H9 (cell line): Measurements from ENCODE around the gene SOS1. TPM values are rescaled to one million over a fixed set of nuclear protein-coding genes. Genes with fewer than 3 reads are reported as not detected.

Experiments used
- DNase-seq: peaks from one replicate; pipeline ENCODE4 v3.0.0-alpha.2; 2017
- H2AFZ ChIP-seq: one replicate; pipeline ENCODE4 v1.6.1; 2013; ENCODE audit warnings: mild to moderate bottlenecking, low read length, control low read depth, moderate library complexity
- H2AK5ac ChIP-seq: 2 replicates; pipeline ENCODE4 v1.6.1; 2013; ENCODE audit warnings: low read length, control low read depth, mixed read lengths; ENCODE audit not compliant: insufficient read length
- H2BK120ac ChIP-seq: one replicate; pipeline ENCODE4 v1.6.1; 2013; ENCODE audit warnings: low read depth, mild to moderate bottlenecking, low read length, control low read depth, inconsistent platforms; ENCODE audit not compliant: poor library complexity, severe bottlenecking
- H2BK12ac ChIP-seq: 2 replicates; pipeline ENCODE4 v1.6.1; 2013; ENCODE audit warnings: low read length, control low read depth, mixed read lengths, low read depth; ENCODE audit not compliant: insufficient read length
- H2BK15ac ChIP-seq: 2 replicates; pipeline ENCODE4 v1.6.1; 2013; ENCODE audit warnings: low read depth, low read length, control low read depth
- H2BK20ac ChIP-seq: one replicate; pipeline ENCODE4 v1.6.1; 2013; ENCODE audit warnings: low read depth, mild to moderate bottlenecking, low read length, control low read depth, inconsistent platforms; ENCODE audit not compliant: poor library complexity, severe bottlenecking
- H2BK5ac ChIP-seq: 2 replicates; pipeline ENCODE4 v1.6.1; 2013; ENCODE audit warnings: low read length, control low read depth, mixed read lengths; ENCODE audit not compliant: insufficient read length
- H3K14ac ChIP-seq: 2 replicates; pipeline ENCODE4 v1.6.1; 2013; ENCODE audit warnings: low read length, control low read depth; ENCODE audit not compliant: insufficient read depth
- H3K18ac ChIP-seq: 2 replicates; pipeline ENCODE4 v1.6.1; 2013; ENCODE audit warnings: low read depth, mild to moderate bottlenecking, mixed read lengths, low read length, control low read depth; ENCODE audit not compliant: insufficient read length
- H3K23ac ChIP-seq: 2 replicates; pipeline ENCODE4 v1.6.1; 2013; ENCODE audit warnings: low read length, control low read depth, mixed read lengths, low read depth; ENCODE audit not compliant: insufficient read length
- H3K23me2 ChIP-seq: 2 replicates; pipeline ENCODE4 v1.6.1; 2013; ENCODE audit warnings: low read depth, mild to moderate bottlenecking, mixed read lengths, low read length, control low read depth; ENCODE audit not compliant: insufficient read length, poor library complexity, severe bottlenecking
- H3K27ac ChIP-seq: 2 replicates; pipeline ENCODE4 v1.5.1; 2013; ENCODE audit warnings: low read length, control low read depth, mixed read lengths, low read depth; ENCODE audit not compliant: insufficient read length
- H3K27me3 ChIP-seq: 2 replicates; pipeline ENCODE4 v1.6.1; 2013; ENCODE audit warnings: low read length, control low read depth, inconsistent platforms; ENCODE audit not compliant: insufficient read depth
- H3K4ac ChIP-seq: 2 replicates; pipeline ENCODE4 v1.6.1; 2013; ENCODE audit warnings: low read depth, mild to moderate bottlenecking, control low read depth, inconsistent platforms, low read length, moderate library complexity
- H3K4me1 ChIP-seq: 2 replicates; pipeline ENCODE4 v1.6.1; 2013; ENCODE audit warnings: low read length, control low read depth, inconsistent platforms; ENCODE audit not compliant: insufficient read depth
- H3K4me2 ChIP-seq: 2 replicates; pipeline ENCODE4 v1.6.1; 2013; ENCODE audit warnings: low read length, control low read depth, mixed read lengths; ENCODE audit not compliant: insufficient read length, insufficient read depth
- H3K56ac ChIP-seq: 2 replicates; pipeline ENCODE4 v1.6.1; 2013; ENCODE audit warnings: low read depth, mild to moderate bottlenecking, mixed read lengths, low read length, control low read depth; ENCODE audit not compliant: insufficient read length
- H3K79me1 ChIP-seq: 2 replicates; pipeline ENCODE4 v1.6.1; 2013; ENCODE audit warnings: low read depth, mild to moderate bottlenecking, moderate library complexity, low read length, control low read depth, inconsistent platforms; ENCODE audit not compliant: insufficient read depth, poor library complexity, severe bottlenecking
- H3K79me2 ChIP-seq: 2 replicates; pipeline ENCODE4 v1.6.1; 2013; ENCODE audit warnings: low read length, control low read depth, inconsistent platforms; ENCODE audit not compliant: insufficient read depth
- H3K9ac ChIP-seq: 2 replicates; pipeline ENCODE4 v1.6.1; 2013; ENCODE audit warnings: low read length, control low read depth, mixed read lengths; ENCODE audit not compliant: insufficient read length; ENCODE audit errors: extremely low read depth
- H3K9me3 ChIP-seq: one replicate; pipeline ENCODE4 v1.6.1; 2013; ENCODE audit warnings: low read depth, low read length, inconsistent platforms; ENCODE audit not compliant: control insufficient read depth
- H3T11ph ChIP-seq: one replicate; pipeline ENCODE4 v1.6.1; 2013; ENCODE audit warnings: mild to moderate bottlenecking, low read length, control low read depth, inconsistent platforms
- H4K20me1 ChIP-seq: one replicate; pipeline ENCODE4 v1.6.1; 2013; ENCODE audit not compliant: control insufficient read depth, insufficient read length, insufficient read depth
- H4K5ac ChIP-seq: 2 replicates; pipeline ENCODE4 v1.6.1; 2013; ENCODE audit warnings: low read depth, mild to moderate bottlenecking, mixed read lengths, low read length, control low read depth; ENCODE audit not compliant: insufficient read length
- H4K8ac ChIP-seq: replicated peaks from 2 replicates; pipeline ENCODE4 v1.6.1; 2013; ENCODE audit warnings: low read length, control low read depth, mixed read lengths, low read depth; ENCODE audit not compliant: insufficient read length
- H4K91ac ChIP-seq: 2 replicates; pipeline ENCODE4 v1.6.1; 2013; ENCODE audit warnings: low read depth, mild to moderate bottlenecking, moderate library complexity, mixed read lengths, low read length, control low read depth; ENCODE audit not compliant: insufficient read length
- H3K27ac Mint-ChIP-seq, 3 experiments: 2 replicates in 2 of 3; 3 replicates in 1 of 3; pipeline ENCODE4 v1.8.0; 2020 to 2021; ENCODE audit warnings: mixed read lengths in 3 of 3, mild to moderate bottlenecking in 1 of 3, moderate library complexity in 1 of 3
- H3K27me3 Mint-ChIP-seq: 2 replicates; pipeline ENCODE4 v1.8.0; 2021; ENCODE audit warnings: low read depth, mild to moderate bottlenecking, moderate library complexity, mixed read lengths
- H3K36me3 Mint-ChIP-seq, 3 experiments: 2 replicates in 2 of 3; 3 replicates in 1 of 3; pipeline ENCODE4 v1.8.0; 2020 to 2021; ENCODE audit warnings: low read depth in 3 of 3, mixed read lengths in 3 of 3; ENCODE audit not compliant: insufficient read depth in 1 of 3
- H3K4me1 Mint-ChIP-seq, 2 experiments: 2 replicates each; pipeline ENCODE4 v1.8.0; 2020; ENCODE audit warnings: mixed read lengths in 2 of 2
- H3K4me3 Mint-ChIP-seq, 2 experiments: 2 replicates in 1 of 2; 3 replicates in 1 of 2; pipeline ENCODE4 v1.8.0; 2020 to 2021; ENCODE audit warnings: mild to moderate bottlenecking in 2 of 2, mixed read lengths in 2 of 2, moderate library complexity in 1 of 2
- H3K9me3 Mint-ChIP-seq, 2 experiments: 2 replicates in 1 of 2; 3 replicates in 1 of 2; pipeline ENCODE4 v1.8.0; 2020; ENCODE audit warnings: mild to moderate bottlenecking in 2 of 2, mixed read lengths in 2 of 2, moderate library complexity in 1 of 2
- CTCF ChIP-seq: fragments of 200-600 bp; sonication (generic); conservative IDR thresholded peaks from 3 replicates; pipeline ENCODE4 v1.8.0; 2021; ENCODE audit warnings: antibody characterized with exemption, mild to moderate bottlenecking
- WGBS: extraction: QIAGEN DNeasy Blood & Tissue Kit; methylation state at CpG from one replicate; pipeline ENCODE4 v1.1.7; 2013; ENCODE audit warnings: missing lambda C conversion rate, low lambda C conversion rate, mixed read lengths; ENCODE audit not compliant: insufficient read length; ENCODE audit errors: extremely low coverage; 5-methylcytosine and 5-hydroxymethylcytosine counted together
- total RNA-seq: library from RNA; stranded (reverse); gene quantifications from 2 replicates; pipeline ENCODE4 v1.2.1, GENCODE V29; 2021

SOS1 gene
- total RNA-seq, 1 experiment from 2014 or later: 35.8 TPM

GRCh38 chr2:39124000-39124745, 3.3 kb upstream of the SOS1 start:
- Histone ChIP-seq H3K9me3 (no peaks in the 10 kb centered on the region), H4K5ac (peak overlapping the region; percentile 30), H2AK5ac (no peak overlapping the region), H4K20me1 (no peaks in the 10 kb centered on the region), H4K8ac (no peak overlapping the region), H3K23ac (no peak overlapping the region), H3K27ac (peak overlapping the region; percentile 96), H3K4me1 (no peaks in the 10 kb centered on the region), H3K56ac (peak overlapping the region; percentile 52), H2BK120ac (no peak overlapping the region), H2BK12ac (no peak overlapping the region), H3K4me2 (peak overlapping the region; percentile 79), H3K79me2 (peaks cover under 1% of the 10 kb centered on the region; the same call in 1 of the 2 replicates), H2BK5ac (no peak overlapping the region), H3K9ac (peak overlapping the region; percentile 86), H3K23me2 (peaks cover 20% of the 10 kb centered on the region), H2BK20ac (no peak overlapping the region), H3K79me1 (no peaks in the 10 kb centered on the region), H3K14ac (peak overlapping the region; percentile 85; the same call in 1 of the 2 replicates), H4K91ac (no peak overlapping the region), H3T11ph (no peak overlapping the region), H3K18ac (peak overlapping the region; percentile 97), H2BK15ac (no peak overlapping the region), H3K4ac (no peak overlapping the region; the same call in 1 of the 2 replicates), H2AFZ (no peak overlapping the region), H3K27me3 (no peaks in the 10 kb centered on the region)
- WGBS: no CpG with 5 or more reads among the region's 58 CpGs
- no peaks in the 10 kb centered on the region; a peak in 1 of 7 replicates for H3K36me3 Mint-ChIP-seq
- peak overlapping the region; percentile 77 to 89 for H3K4me3 Mint-ChIP-seq
- H3K27ac Mint-ChIP-seq: peak overlapping the region; percentile 99 to 100 (median 99)
- H3K27me3 Mint-ChIP-seq: no peaks in the 10 kb centered on the region
- peak; percentile 82 for TF ChIP-seq CTCF
- H3K4me1 Mint-ChIP-seq: peaks cover 23 to 32% of the 10 kb centered on the region in 2 experiments
- no peaks in the 10 kb centered on the region for H3K9me3 Mint-ChIP-seq
- DNase-seq: peak; percentile 99
